IMR-90 (cell line): Measurements from ENCODE around the gene NR1H2. TPM values are rescaled to one million over a fixed set of nuclear protein-coding genes. Genes with fewer than 3 reads are reported as not detected.
A peak's percentile ranks its signal among the peaks of the same experiment; 100 is the strongest.

Experiments used
- ATAC-seq: fragments of 200-7000 bp; cut with Tn5 transposase; 2 replicates; pipeline ENCODE4 v1.9.1; 2020; ENCODE audit warnings: low read depth, mild to moderate bottlenecking, moderate library complexity
- BruUV-seq: library from RNA; stranded (reverse); fragments of 400-500 nt; replicated peaks from 2 replicates; lab custom pipeline; 2021; lab: Mats Ljungman, UMichigan
- CTCF ChIA-PET: fragments of 300-600 bp; formaldehyde crosslinking; extraction: SDS; loops from one replicate; lab custom pipeline; 2021; ENCODE audit warnings: antibody characterized with exemption; lab: Yijun Ruan, JAX
- POLR2A ChIA-PET: fragments of 300-600 bp; sonication (Branson Sonifier 250); formaldehyde crosslinking; loops from one replicate; lab custom pipeline; 2022; ENCODE audit warnings: antibody characterized with exemption; ENCODE audit not compliant: unreplicated experiment; lab: Charles Lee
- DNase-seq: peaks from one replicate; pipeline ENCODE4 v3.0.0; 2013
- H2AFZ ChIP-seq: replicated peaks from 2 replicates; pipeline ENCODE3; 2013; ENCODE audit warnings: low read length, mild to moderate bottlenecking; ENCODE audit not compliant: poor library complexity
- H2AK5ac ChIP-seq: 2 replicates; pipeline ENCODE4 v1.6.1; 2013; ENCODE audit warnings: low read depth, low read length, inconsistent platforms
- H2AK9ac ChIP-seq: replicated peaks from 2 replicates; pipeline ENCODE3; 2013; ENCODE audit warnings: mild to moderate bottlenecking, low read depth, low read length, moderate library complexity; ENCODE audit not compliant: poor library complexity
- H2BK120ac ChIP-seq: 2 replicates; pipeline ENCODE4 v1.6.1; 2013; ENCODE audit warnings: low read depth, low read length, inconsistent platforms
- H2BK15ac ChIP-seq: 3 replicates; pipeline ENCODE4 v1.6.1; 2013; ENCODE audit warnings: low read depth, low read length, inconsistent platforms
- H2BK20ac ChIP-seq: 2 replicates; pipeline ENCODE4 v1.6.1; 2013; ENCODE audit warnings: low read depth, mild to moderate bottlenecking, inconsistent platforms, low read length, moderate library complexity
- H2BK5ac ChIP-seq: 2 replicates; pipeline ENCODE4 v1.6.1; 2013; ENCODE audit warnings: mild to moderate bottlenecking, low read depth, low read length, inconsistent platforms; ENCODE audit not compliant: poor library complexity, severe bottlenecking
- H3K14ac ChIP-seq: replicated peaks from 2 replicates; pipeline ENCODE4 v1.6.1; 2013; ENCODE audit warnings: low read depth, low read length, inconsistent platforms
- H3K18ac ChIP-seq: 2 replicates; pipeline ENCODE4 v1.6.1; 2013; ENCODE audit warnings: low read depth, low read length, control low read depth
- H3K23ac ChIP-seq: 2 replicates; pipeline ENCODE4 v1.6.1; 2013; ENCODE audit warnings: low read depth, low read length, inconsistent platforms
- H3K27ac ChIP-seq: 2 replicates; pipeline ENCODE4 v1.5.1; 2013; ENCODE audit warnings: mild to moderate bottlenecking, control low read depth, low read length; ENCODE audit not compliant: insufficient read depth
- H3K27me3 ChIP-seq: 2 replicates; pipeline ENCODE4 v1.6.1; 2013; ENCODE audit warnings: low read length; ENCODE audit not compliant: control insufficient read depth, insufficient read depth
- H3K36me3 ChIP-seq: 2 replicates; pipeline ENCODE4 v1.6.1; 2013; ENCODE audit warnings: low read length, mixed read lengths; ENCODE audit not compliant: control insufficient read depth, insufficient read depth
- H3K4ac ChIP-seq: 2 replicates; pipeline ENCODE4 v1.6.1; 2013; ENCODE audit warnings: low read depth, low read length, inconsistent platforms
- H3K4me1 ChIP-seq: 2 replicates; pipeline ENCODE4 v1.6.1; 2013; ENCODE audit warnings: low read length, mixed read lengths; ENCODE audit not compliant: control insufficient read depth, insufficient read depth
- H3K4me2 ChIP-seq: 2 replicates; pipeline ENCODE4 v1.6.1; 2013; ENCODE audit warnings: low read depth, mild to moderate bottlenecking, control low read depth, low read length, moderate library complexity
- H3K4me3 ChIP-seq: 2 replicates; pipeline ENCODE4 v1.5.1; 2013; ENCODE audit warnings: low read depth, mild to moderate bottlenecking, control low read depth, low read length, moderate library complexity; ENCODE audit not compliant: insufficient read depth
- H3K56ac ChIP-seq: 2 replicates; pipeline ENCODE4 v1.6.1; 2013; ENCODE audit warnings: low read length, inconsistent platforms; ENCODE audit not compliant: insufficient read depth; ENCODE audit errors: extremely low read depth
- H3K79me1 ChIP-seq, 2 experiments: 2 replicates each; pipeline ENCODE4 v1.6.1; 2013; ENCODE audit warnings: low read length in 2 of 2, inconsistent platforms in 1 of 2, low read depth in 1 of 2
- H3K9ac ChIP-seq: 2 replicates; pipeline ENCODE4 v1.6.1; 2013; ENCODE audit warnings: low read depth, low read length, control low read depth
- H3K9me1 ChIP-seq: 2 replicates; pipeline ENCODE4 v1.6.1; 2013; ENCODE audit warnings: low read length, inconsistent platforms; ENCODE audit not compliant: insufficient read depth
- H3K9me3 ChIP-seq: 2 replicates; pipeline ENCODE4 v1.6.1; 2013; ENCODE audit warnings: low read length; ENCODE audit not compliant: control insufficient read depth, insufficient read depth
- H4K20me1 ChIP-seq: 2 replicates; pipeline ENCODE4 v1.6.1; 2013; ENCODE audit warnings: low read length, inconsistent platforms; ENCODE audit not compliant: insufficient read depth
- H4K5ac ChIP-seq: 2 replicates; pipeline ENCODE4 v1.6.1; 2013; ENCODE audit warnings: mild to moderate bottlenecking, low read depth, low read length, control low read depth
- H4K8ac ChIP-seq, 2 experiments: 2 replicates each; pipeline ENCODE4 v1.6.1; 2013; ENCODE audit warnings: low read depth in 2 of 2, low read length in 2 of 2, control low read depth in 1 of 2, inconsistent platforms in 1 of 2
- H4K91ac ChIP-seq: 2 replicates; pipeline ENCODE4 v1.6.1; 2013; ENCODE audit warnings: low read depth, low read length, inconsistent platforms; ENCODE audit not compliant: insufficient read depth
- CEBPB ChIP-seq: IDR thresholded peaks from 2 replicates; pipeline ENCODE4 v1.6.1; 2012; ENCODE audit warnings: low read depth, low read length, improper control_type of control experiment
- NFE2L2 ChIP-seq: fragments of 150-350 bp; IDR thresholded peaks from 2 replicates; pipeline ENCODE4 v1.6.1; 2016; ENCODE audit warnings: low read depth, mild to moderate bottlenecking, low read length
- whole genome bisulfite sequencing, 2 experiments: methylation state at CpG; one replicate each; pipeline versions ENCODE4 v1.1.5 to v1.1.7; 2013; ENCODE audit warnings: missing lambda C conversion rate in 2 of 2; ENCODE audit not compliant: insufficient read length in 1 of 2; ENCODE audit errors: extremely low coverage in 2 of 2; 5-methylcytosine and 5-hydroxymethylcytosine counted together
- dilution Hi-C: fragments of 300-500 bp; cut with HindIII; formaldehyde crosslinking; loops from one replicate; pipeline ENCODE4 v1.14.3; 2018; ENCODE audit warnings: low sequenced_read_pairs; ENCODE audit not compliant: unreplicated experiment
- in situ Hi-C: fragments of 300-500 bp; cut with MboI; formaldehyde crosslinking; loops from 3 replicates; pipeline ENCODE4 v1.14.3; 2019; ENCODE audit warnings: low sequenced_read_pairs, inconsistent platforms, mixed read lengths
- intact Hi-C: fragments of 100-400 bp; cut with micrococcal nuclease; formaldehyde crosslinking; loops from 2 replicates; pipeline ENCODE4 v1.10.0; 2022
- polyA plus RNA-seq, 3 experiments: library from polyadenylated mRNA; depleted of rRNA; stranded (reverse); fragments of >200 nt; gene quantifications; 2 replicates each; pipeline ENCODE4 v1.2.3, GENCODE V29; 2012; ENCODE audit warnings: low replicate concordance in 1 of 3
- total RNA-seq: library from RNA; depleted of rRNA; stranded (reverse); fragments of >200 nt; gene quantifications from 2 replicates; pipeline ENCODE4 v1.2.3, GENCODE V29; 2012

Gene NR1H2
- total and polyA plus RNA-seq, 2 of the 4 experiments (the other 2 are of a cell fraction): 37.8 to 48.4 TPM

- POLR2A ChIA-PET: no interaction called here
Observed at GRCh38 chr19:50358483-50359327, 17.6 kb upstream of the NR1H2 start.

More at GRCh38 chr19:50358483-50359327, 17.6 kb upstream of the NR1H2 start:
- H3K4me3 ChIP-seq: peak overlapping the region; percentile 72
- peak overlapping the region; percentile 66; the same call in 1 of the 2 replicates for H3K23ac ChIP-seq
- H2AFZ ChIP-seq: peak overlapping the region; percentile 96
- peak overlapping the region; percentile 98 for H4K5ac ChIP-seq
- H3K9me1 ChIP-seq: no peaks in the 10 kb centered on the region
- peak overlapping the region; percentile 68; the same call in 1 of the 2 replicates for H4K91ac ChIP-seq
- no peaks in the 10 kb centered on the region for H4K20me1 ChIP-seq
- TF ChIP-seq CEBPB (peak; percentile 64), NFE2L2 (no peak)
- no peak overlapping the region; the same call in 1 of the 2 replicates for H3K27ac ChIP-seq
- no peaks in the 10 kb centered on the region for H3K9me3 ChIP-seq
- CTCF ChIA-PET: no interaction called here
- peak overlapping the region; percentile 86 to 97 for H4K8ac ChIP-seq
- H3K9ac ChIP-seq: peak overlapping the region; percentile 76; the same call in 1 of the 2 replicates
- H3K36me3 ChIP-seq: no peaks in the 10 kb centered on the region
- H2BK120ac ChIP-seq: no peak overlapping the region
- peaks cover 8% of the 10 kb centered on the region for H3K27me3 ChIP-seq
- H3K14ac ChIP-seq: no peak overlapping the region; the same call in 1 of the 2 replicates
- peak overlapping the region; percentile 83 for H3K4ac ChIP-seq
- H3K18ac ChIP-seq: no peak overlapping the region
- H2BK5ac ChIP-seq: no peak overlapping the region
- no peak overlapping the region for H2BK15ac ChIP-seq
- in situ Hi-C loops: loop anchor here (10.0 kb wide), 1 partner anchor 426 kb away; no protein-coding TSS in a partner anchor
- ATAC-seq (peak; percentile 18), DNase-seq (peak; percentile 20)
- H2BK20ac ChIP-seq: no peak overlapping the region
- dilution Hi-C loops: no loop called here
- peak overlapping the region; percentile 88 for H2AK9ac ChIP-seq
- 11% methylated on average over 19 of the region's 54 CpGs; no CpG with 5 or more reads in 1 of the 2 experiments for WGBS, 2 experiments
- no peaks in the 10 kb centered on the region for H3K4me1 ChIP-seq
- intact Hi-C loops: loop anchor here (10.0 kb wide), 1 partner anchor 656 kb away; the partner anchor contains the start of gene KLK10
- H3K79me1 ChIP-seq: no peaks in the 10 kb centered on the region
- BruUV-seq: no TSS peak
- no peak overlapping the region; the same call in 1 of the 2 replicates for H2AK5ac ChIP-seq
- H3K4me2 ChIP-seq: peak overlapping the region; percentile 97
- no peak overlapping the region; the same call in 1 of the 2 replicates for H3K56ac ChIP-seq
